Astrocyte of the spinal cord (primary cell): Measurements from ENCODE around the gene GSTT2B.
"Not testable (repeated sequence)": the region's sequence is repeated elsewhere in the genome, so short reads cannot be mapped to it uniquely, and the experiment has no call there.

ENCODE experiments used
- DNase-seq: peaks from one replicate; pipeline ENCODE4 v3.0.0; 2011; ENCODE audit warnings: low read depth, low spot score
- H3K4me3 ChIP-seq: 2 replicates; pipeline ENCODE4 v1.5.1; 2011; ENCODE audit warnings: low read depth, mild to moderate bottlenecking, low read length, moderate library complexity
- in situ Hi-C: cut with HindIII; loops from 2 replicates; pipeline ENCODE4 v1.10.0; 2017; ENCODE audit warnings: low sequenced_read_pairs
- TF ChIP-seq, protein P1 (sequence below): IDR thresholded peaks from 2 replicates; pipeline ENCODE4 v1.5.1; 2012; ENCODE audit warnings: low read depth, mild to moderate bottlenecking, low read length, inconsistent platforms

Gene GSTT2B

DNA sequence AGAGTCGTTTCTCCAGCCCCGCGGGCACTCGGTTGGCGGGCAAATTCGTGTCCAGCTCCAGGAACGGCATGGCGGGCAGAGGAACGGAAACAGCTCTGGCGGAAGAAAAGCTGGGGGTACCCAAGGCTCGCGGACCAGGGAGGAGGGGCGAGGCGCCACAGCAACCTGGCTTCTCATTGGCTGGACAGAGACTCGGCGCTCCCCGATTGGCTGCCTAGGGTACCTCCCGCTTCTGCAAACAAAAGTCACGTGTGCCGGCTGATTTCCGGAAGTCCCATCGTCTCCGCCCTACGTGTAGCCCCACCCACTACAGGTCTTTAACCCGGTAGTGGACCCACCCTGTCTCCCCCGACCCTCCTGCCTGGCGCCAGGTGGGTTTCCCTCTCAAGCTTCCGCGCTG lies 13.3 kb upstream of the GSTT2B start, which contains the start of gene DDT:
DDT (minus strand) TSS at position 97 of the 400 bp plus-strand sequence; CDS start at position 70, 27 bp downstream.
- DNase-seq, in situ Hi-C loops, H3K4me3 ChIP-seq: not testable (repeated sequence)

DNA sequence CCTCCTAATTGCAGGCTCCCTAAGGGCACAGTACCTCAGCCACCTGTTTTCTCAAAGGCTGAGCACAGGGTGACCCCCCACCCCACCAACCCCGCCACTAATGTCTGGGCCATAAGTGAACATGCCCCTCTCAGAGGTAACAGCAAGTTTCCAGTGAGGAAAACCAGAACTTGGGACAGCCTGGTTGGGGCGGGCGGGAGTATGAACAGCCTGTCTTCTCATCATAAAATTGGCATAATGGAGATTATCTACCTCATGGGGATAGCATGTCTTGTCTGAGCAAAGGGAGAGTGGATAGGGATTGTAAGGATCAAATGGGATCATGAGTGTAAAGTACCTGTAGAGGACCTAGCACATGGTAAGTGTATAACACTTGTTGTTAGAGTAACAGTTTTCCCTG lies 10.9 kb upstream of the GSTT2B start:
- DNase-seq, in situ Hi-C loops, H3K4me3 ChIP-seq: not testable (repeated sequence)

GRCh38 chr22:23970816-23971486 lies 10.0 kb upstream of the GSTT2B start:
- TF ChIP-seq, protein P1, sequence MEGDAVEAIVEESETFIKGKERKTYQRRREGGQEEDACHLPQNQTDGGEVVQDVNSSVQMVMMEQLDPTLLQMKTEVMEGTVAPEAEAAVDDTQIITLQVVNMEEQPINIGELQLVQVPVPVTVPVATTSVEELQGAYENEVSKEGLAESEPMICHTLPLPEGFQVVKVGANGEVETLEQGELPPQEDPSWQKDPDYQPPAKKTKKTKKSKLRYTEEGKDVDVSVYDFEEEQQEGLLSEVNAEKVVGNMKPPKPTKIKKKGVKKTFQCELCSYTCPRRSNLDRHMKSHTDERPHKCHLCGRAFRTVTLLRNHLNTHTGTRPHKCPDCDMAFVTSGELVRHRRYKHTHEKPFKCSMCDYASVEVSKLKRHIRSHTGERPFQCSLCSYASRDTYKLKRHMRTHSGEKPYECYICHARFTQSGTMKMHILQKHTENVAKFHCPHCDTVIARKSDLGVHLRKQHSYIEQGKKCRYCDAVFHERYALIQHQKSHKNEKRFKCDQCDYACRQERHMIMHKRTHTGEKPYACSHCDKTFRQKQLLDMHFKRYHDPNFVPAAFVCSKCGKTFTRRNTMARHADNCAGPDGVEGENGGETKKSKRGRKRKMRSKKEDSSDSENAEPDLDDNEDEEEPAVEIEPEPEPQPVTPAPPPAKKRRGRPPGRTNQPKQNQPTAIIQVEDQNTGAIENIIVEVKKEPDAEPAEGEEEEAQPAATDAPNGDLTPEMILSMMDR, result no peak
- DNase-seq, result no peak
- no peak overlapping the region for H3K4me3 ChIP-seq
- in situ Hi-C loops, result no loop called here

- TF ChIP-seq, protein P1, result no peak
- no peak overlapping the region for H3K4me3 ChIP-seq
- no peak for DNase-seq
- in situ Hi-C loops, result no loop called here
Observed at GRCh38 chr22:23970201-23970641, 9.2 kb upstream of the GSTT2B start.

DNA sequence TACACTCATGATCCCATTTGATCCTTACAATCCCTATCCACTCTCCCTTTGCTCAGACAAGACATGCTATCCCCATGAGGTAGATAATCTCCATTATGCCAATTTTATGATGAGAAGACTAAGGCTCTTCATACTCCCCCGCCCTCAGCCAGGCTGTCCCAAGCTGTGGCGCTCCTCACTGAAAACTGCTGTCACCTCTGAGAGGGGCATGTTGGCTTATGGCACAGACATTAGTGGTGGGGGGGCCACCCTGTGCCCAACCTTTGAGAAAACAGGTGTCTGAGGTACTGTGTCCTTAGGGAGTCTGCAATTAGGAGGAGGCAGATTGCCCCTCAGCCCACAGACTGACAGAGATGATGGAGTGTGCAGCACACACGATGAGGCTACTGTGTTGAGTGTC lies 8.1 kb upstream of the GSTT2B start:
- in situ Hi-C loops, result no loop called here

DNA sequence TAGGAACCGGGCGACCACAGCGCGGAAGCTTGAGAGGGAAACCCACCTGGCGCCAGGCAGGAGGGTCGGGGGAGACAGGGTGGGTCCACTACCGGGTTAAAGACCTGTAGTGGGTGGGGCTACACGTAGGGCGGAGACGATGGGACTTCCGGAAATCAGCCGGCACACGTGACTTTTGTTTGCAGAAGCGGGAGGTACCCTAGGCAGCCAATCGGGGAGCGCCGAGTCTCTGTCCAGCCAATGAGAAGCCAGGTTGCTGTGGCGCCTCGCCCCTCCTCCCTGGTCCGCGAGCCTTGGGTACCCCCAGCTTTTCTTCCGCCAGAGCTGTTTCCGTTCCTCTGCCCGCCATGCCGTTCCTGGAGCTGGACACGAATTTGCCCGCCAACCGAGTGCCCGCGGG lies 5.6 kb upstream of the GSTT2B start, which contains the start of gene DDTL:
DDTL (plus strand) TSS at position 321 of the 400 bp plus-strand sequence; CDS start at position 348, 27 bp downstream.
- in situ Hi-C loops, H3K4me3 ChIP-seq, DNase-seq: not testable (repeated sequence)

More for the DNA sequence above, 8.1 kb upstream of the GSTT2B start:
- H3K4me3 ChIP-seq, result no peak overlapping the region
- TF ChIP-seq, protein P1, result no peak
- DNase-seq, result no peak

- DNase-seq, H3K4me3 ChIP-seq, in situ Hi-C loops: not testable (repeated sequence)
Observed at GRCh38 chr22:23966094-23966493, 5.1 kb upstream of the GSTT2B start.

- DNase-seq, result peak; percentile 59
- TF ChIP-seq, protein P1, result peak; percentile 86
- H3K4me3 ChIP-seq, in situ Hi-C loops: not testable (repeated sequence)
Observed at GRCh38 chr22:23956301-23956900, 4.6 kb downstream of the GSTT2B start.

GRCh38 chr22:23955886-23956285 lies 5.1 kb downstream of the GSTT2B start:
- DNase-seq, in situ Hi-C loops: not testable (repeated sequence)

GRCh38 chr22:23954991-23955305 lies 6.0 kb downstream of the GSTT2B start:
- in situ Hi-C loops, H3K4me3 ChIP-seq, DNase-seq: not testable (repeated sequence)

More at GRCh38 chr22:23955886-23956285, 5.1 kb downstream of the GSTT2B start:
- H3K4me3 ChIP-seq, result not testable (repeated sequence)

- H3K4me3 ChIP-seq, in situ Hi-C loops, DNase-seq: not testable (repeated sequence)
Observed at GRCh38 chr22:23954193-23954990, 6.6 kb downstream of the GSTT2B start.

DNA sequence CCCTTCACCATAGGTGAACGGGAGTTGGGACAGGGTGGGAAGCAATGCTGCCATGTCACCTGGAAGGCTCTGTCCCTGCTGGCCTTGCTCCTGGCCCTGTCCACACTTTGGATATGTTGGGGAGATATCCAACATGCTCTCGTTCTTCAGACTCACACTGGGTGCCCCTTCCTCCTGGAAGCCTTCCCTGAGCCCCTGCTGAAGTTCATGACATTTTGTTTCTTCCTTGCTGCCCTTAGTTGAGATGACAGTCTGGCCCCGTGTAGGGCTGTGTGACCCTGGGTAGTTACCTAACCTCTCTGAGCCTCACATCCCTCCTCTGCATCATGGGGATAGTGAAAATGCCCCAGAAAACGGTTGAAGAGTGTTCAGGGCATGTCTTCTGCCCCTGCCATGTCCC lies 7.5 kb downstream of the GSTT2B start:
- H3K4me3 ChIP-seq, DNase-seq, in situ Hi-C loops: not testable (repeated sequence)
